H1 (cell line): ENCODE data around the gene PLAC9. TPM values are rescaled to one million over a fixed set of nuclear protein-coding genes. Genes with fewer than 3 reads are reported as not detected.

ENCODE experiments used
- CTCF ChIA-PET: fragments of 300-600 bp; sonication (Branson Sonifier 250); formaldehyde crosslinking; loops from one replicate; lab custom pipeline; 2021; ENCODE audit not compliant: partially characterized antibody; lab: Charles Lee
- POLR2A ChIA-PET: fragments of 300-600 bp; sonication (Branson Sonifier 250); formaldehyde crosslinking; loops from one replicate; lab custom pipeline; 2021; ENCODE audit warnings: inconsistent platforms; ENCODE audit not compliant: partially characterized antibody; lab: Charles Lee
- DNase-seq, 2 experiments: peaks; one replicate each; pipeline versions ENCODE4 v3.0.0 to v3.0.0-alpha.2; 2010 to 2022; ENCODE audit warnings: low spot score in 2 of 2, low read depth in 1 of 2, mixed read lengths in 1 of 2
- FAIRE-seq: peaks from 2 replicates; lab custom pipeline; 2011; peaks lifted over from hg19 to GRCh38; lab: Jason Lieb, UNC
- H2AFZ ChIP-seq: 2 replicates; pipeline ENCODE4 v1.8.1; 2012; ENCODE audit warnings: low read length, inconsistent platforms
- H2AK5ac ChIP-seq: 2 replicates; pipeline ENCODE4 v1.6.1; 2013; ENCODE audit warnings: low read depth, low read length
- H2BK120ac ChIP-seq: replicated peaks from 2 replicates; pipeline ENCODE3; 2013; ENCODE audit warnings: low read depth, low read length, inconsistent platforms
- H2BK12ac ChIP-seq: 2 replicates; pipeline ENCODE4 v1.6.1; 2013; ENCODE audit warnings: low read depth, low read length
- H2BK15ac ChIP-seq: 2 replicates; pipeline ENCODE4 v1.6.1; 2013; ENCODE audit warnings: low read length
- H2BK20ac ChIP-seq: 2 replicates; pipeline ENCODE4 v1.6.1; 2013; ENCODE audit warnings: low read length
- H2BK5ac ChIP-seq: 2 replicates; pipeline ENCODE4 v1.6.1; 2013; ENCODE audit warnings: low read depth, low read length
- H3K14ac ChIP-seq: 2 replicates; pipeline ENCODE4 v1.6.1; 2013; ENCODE audit warnings: inconsistent platforms; ENCODE audit not compliant: insufficient read length
- H3K18ac ChIP-seq: 2 replicates; pipeline ENCODE4 v1.6.1; 2013; ENCODE audit warnings: low read length; ENCODE audit errors: extremely low read depth
- H3K23ac ChIP-seq: 2 replicates; pipeline ENCODE4 v1.6.1; 2013; ENCODE audit warnings: inconsistent platforms; ENCODE audit not compliant: insufficient read length
- H3K23me2 ChIP-seq: 2 replicates; pipeline ENCODE4 v1.6.1; 2013; ENCODE audit warnings: low read depth, low read length
- H3K27ac ChIP-seq: 2 replicates; pipeline ENCODE4 v1.6.1; 2011; ENCODE audit warnings: low read depth, low read length, inconsistent platforms
- H3K27me3 ChIP-seq, 4 experiments: replicated peaks in 1 of 4; 1 replicate in 1 of 4; 2 replicates in 3 of 4; pipeline versions ENCODE4 v1.6.1 to v1.8.1; 2011 to 2013; ENCODE audit warnings: low read length in 3 of 4, mild to moderate bottlenecking in 3 of 4, inconsistent platforms in 2 of 4, mixed read lengths in 2 of 4, moderate library complexity in 1 of 4; ENCODE audit not compliant: control insufficient read depth in 3 of 4, insufficient read depth in 3 of 4; ENCODE audit errors: extremely low read depth in 1 of 4
- H3K36me3 ChIP-seq, 4 experiments: 2 replicates each; pipeline versions ENCODE4 v1.6.1 to v1.8.1; 2011 to 2013; ENCODE audit warnings: mild to moderate bottlenecking in 4 of 4, low read length in 3 of 4, moderate library complexity in 2 of 4, control low read depth in 1 of 4, inconsistent platforms in 1 of 4; ENCODE audit not compliant: insufficient read depth in 4 of 4, control insufficient read depth in 2 of 4
- H3K4ac ChIP-seq: replicated peaks from 2 replicates; pipeline ENCODE3; 2013; ENCODE audit warnings: low read length, low read depth, mixed read lengths, inconsistent platforms; ENCODE audit not compliant: insufficient read length
- H3K4me1 ChIP-seq, 4 experiments: replicated peaks in 1 of 4; 1 replicate in 1 of 4; 2 replicates in 3 of 4; pipeline versions ENCODE4 v1.6.1 to v1.8.1; 2011 to 2013; ENCODE audit warnings: low read length in 3 of 4, inconsistent platforms in 2 of 4, mixed read lengths in 1 of 4; ENCODE audit not compliant: insufficient read depth in 4 of 4, control insufficient read depth in 3 of 4
- H3K4me2 ChIP-seq, 2 experiments: 2 replicates each; pipeline versions ENCODE4 v1.6.1 to v1.8.1; 2011 to 2013; ENCODE audit warnings: low read depth in 2 of 2, low read length in 2 of 2, control low read depth in 1 of 2, inconsistent platforms in 1 of 2, mild to moderate bottlenecking in 1 of 2; ENCODE audit not compliant: insufficient read depth in 1 of 2
- H3K4me3 ChIP-seq, 4 experiments: fragments of 200-600, 300-600 bp in 1 of 4; sonication (generic), shearing (Covaris generic), sonication (Bioruptor Twin) in 1 of 4; 2 replicates each; pipeline versions ENCODE4 v1.5.1 to v1.8.1; 2011 to 2016; ENCODE audit warnings: low read length in 4 of 4, low read depth in 3 of 4, control low read depth in 2 of 4, inconsistent platforms in 2 of 4, mild to moderate bottlenecking in 2 of 4, mixed read lengths in 1 of 4, moderate library complexity in 1 of 4; ENCODE audit not compliant: insufficient read depth in 2 of 4; ENCODE audit errors: extremely low read depth in 1 of 4
- H3K56ac ChIP-seq: replicated peaks from 2 replicates; pipeline ENCODE3; 2013; ENCODE audit warnings: low read depth, mild to moderate bottlenecking, mixed read lengths, low read length, inconsistent platforms; ENCODE audit not compliant: insufficient read length
- H3K79me1 ChIP-seq: 2 replicates; pipeline ENCODE4 v1.6.1; 2013; ENCODE audit warnings: low read depth, low read length, control low read depth
- H3K79me2 ChIP-seq, 2 experiments: 2 replicates each; pipeline versions ENCODE4 v1.6.1 to v1.8.1; 2012 to 2013; ENCODE audit warnings: low read length in 2 of 2, mild to moderate bottlenecking in 2 of 2, inconsistent platforms in 1 of 2; ENCODE audit not compliant: insufficient read depth in 2 of 2, control insufficient read depth in 1 of 2
- H3K9ac ChIP-seq, 4 experiments: replicated peaks in 1 of 4; 1 replicate in 1 of 4; 2 replicates in 3 of 4; pipeline versions ENCODE4 v1.6.1 to v1.8.1; 2011 to 2013; ENCODE audit warnings: low read depth in 3 of 4, low read length in 3 of 4, control low read depth in 2 of 4, mild to moderate bottlenecking in 2 of 4, moderate library complexity in 2 of 4, inconsistent platforms in 1 of 4; ENCODE audit errors: extremely low read depth in 1 of 4
- H3K9me3 ChIP-seq, 2 experiments: 2 replicates each; pipeline versions ENCODE4 v1.6.1 to v1.8.1; 2012 to 2013; ENCODE audit warnings: mild to moderate bottlenecking in 2 of 2, moderate library complexity in 2 of 2, control low read depth in 1 of 2, inconsistent platforms in 1 of 2, low read depth in 1 of 2, low read length in 1 of 2, mixed read lengths in 1 of 2; ENCODE audit not compliant: insufficient read depth in 2 of 2
- H4K20me1 ChIP-seq, 2 experiments: replicated peaks in 1 of 2; 2 replicates each; pipeline versions ENCODE3 to v1.8.1; 2011 to 2013; ENCODE audit warnings: inconsistent platforms in 2 of 2, low read length in 2 of 2, mild to moderate bottlenecking in 1 of 2; ENCODE audit not compliant: insufficient read depth in 2 of 2, control insufficient read depth in 1 of 2
- H4K5ac ChIP-seq: 2 replicates; pipeline ENCODE4 v1.6.1; 2013; ENCODE audit warnings: low read length, low read depth, mixed read lengths, inconsistent platforms; ENCODE audit not compliant: insufficient read length
- H4K8ac ChIP-seq: 2 replicates; pipeline ENCODE4 v1.8.0; 2013; ENCODE audit warnings: mild to moderate bottlenecking, moderate library complexity, low read length, inconsistent platforms; ENCODE audit not compliant: insufficient read depth; ENCODE audit errors: extremely low read depth
- H4K91ac ChIP-seq: replicated peaks from 2 replicates; pipeline ENCODE3; 2013; ENCODE audit warnings: low read length, mixed read lengths, inconsistent platforms; ENCODE audit not compliant: insufficient read length
- ATF3 ChIP-seq: IDR thresholded peaks from 2 replicates; pipeline ENCODE4 v1.6.1; 2011; ENCODE audit warnings: low read depth, mild to moderate bottlenecking, low read length; ENCODE audit not compliant: insufficient read depth
- CEBPB ChIP-seq: IDR thresholded peaks from 2 replicates; pipeline ENCODE4 v1.6.1; 2012; ENCODE audit warnings: low read depth, low read length
- CHD1 ChIP-seq: IDR thresholded peaks from 2 replicates; pipeline ENCODE4 v1.6.1; 2012; ENCODE audit warnings: low read depth, low read length, improper control_type of control experiment
- CREB1 ChIP-seq: IDR thresholded peaks from 2 replicates; pipeline ENCODE4 v1.6.1; 2012; ENCODE audit warnings: inconsistent platforms
- SP1 ChIP-seq: IDR thresholded peaks from 2 replicates; pipeline ENCODE4 v1.6.1; 2011; ENCODE audit warnings: low read depth, low read length
- TEAD4 ChIP-seq: IDR thresholded peaks from 2 replicates; pipeline ENCODE4 v1.6.1; 2012; ENCODE audit warnings: low read depth, low read length, inconsistent platforms, mixed read lengths
- WGBS, 2 experiments: shearing (Covaris generic) in 1 of 2; methylation state at CpG; one replicate each; pipeline versions ENCODE4 v1.1.6 to v1.1.7; 2013 to 2015; ENCODE audit warnings: low lambda C conversion rate in 2 of 2, mixed read lengths in 2 of 2, inconsistent platforms in 1 of 2, low coverage in 1 of 2, missing lambda C conversion rate in 1 of 2; ENCODE audit not compliant: insufficient replicate concordance in 2 of 2, insufficient coverage in 1 of 2, insufficient read length in 1 of 2; ENCODE audit errors: extremely low coverage in 1 of 2, missing lambda C conversion rate in 1 of 2; 5-methylcytosine and 5-hydroxymethylcytosine counted together
- polyA plus RNA-seq, 7 experiments: library from polyadenylated mRNA; depleted of rRNA in 3 of 7; stranded (reverse) in 5 of 7; unstranded in 2 of 7; fragments of >200 nt in 5 of 7; fragments of 200-250 nt in 2 of 7; gene quantifications; 1 replicate in 5 of 7; 2 replicates in 1 of 7; 4 replicates in 1 of 7; pipeline versions ENCODE4 v1.2.1 to v1.2.3, GENCODE V29; 2011 to 2013; ENCODE audit warnings: missing spikeins in 2 of 7, mixed read lengths in 2 of 7
- total RNA-seq: library from RNA; stranded (reverse); fragmentation: NEBNext Ultra II Directional; extraction: Animal tissue kit (Norgen Biotek cat#: 25700); gene quantifications from 2 replicates; pipeline ENCODE4 v1.2.1, GENCODE V29; 2021

Gene PLAC9
- total and polyA plus RNA-seq, 2 of the 8 experiments (the other 6 are each of a cell fraction or from before 2014, with no cell fraction given) = 8.4 to 16.7 TPM

GRCh38 chr10:80100861-80101695 is 31.5 kb upstream of the PLAC9 start:
- Histone ChIP-seq H2BK20ac (no peak overlapping the region), H3K9me3 (no peaks in the 10 kb centered on the region), H2BK12ac (peak overlapping the region; percentile 71; the same call in 1 of the 2 replicates), H2AFZ (peak overlapping the region; percentile 84), H3K4me1 (peaks cover 5 to 24% (median 18%) of the 10 kb centered on the region in 4 experiments; a peak in 6 of 7 replicates), H4K8ac (no peak overlapping the region), H3K4me2 (peak overlapping the region in 1 of 2 experiments; percentile 14; a peak in 1 of 4 replicates), H3K14ac (no peak overlapping the region), H3K36me3 (no peaks in the 10 kb centered on the region), H3K4ac (peak overlapping the region; percentile 53), H3K27ac (no peak overlapping the region), H4K5ac (no peak overlapping the region), H2AK5ac (peak overlapping the region; percentile 65; the same call in 1 of the 2 replicates), H3K56ac (no peak overlapping the region), H2BK120ac (no peak overlapping the region), H4K20me1 (no peaks in the 10 kb centered on the region), H3K9ac (no peak overlapping the region), H3K79me2 (no peaks in the 10 kb centered on the region), H3K18ac (no peak overlapping the region; the same call in 1 of the 2 replicates), H4K91ac (peak overlapping the region; percentile 61), H3K23ac (no peak overlapping the region), H3K23me2 (no peaks in the 10 kb centered on the region), H2BK5ac (no peak overlapping the region), H3K4me3 (no peak overlapping the region), H3K79me1 (no peaks in the 10 kb centered on the region), H2BK15ac (no peak overlapping the region), H3K27me3 (no peaks in the 10 kb centered on the region)
- CTCF ChIA-PET = interaction anchor here (0.7 to 8.4 kb wide), 5 partner anchors 31 to 54 kb away, joined by 3 to 39 read pairs (median 3); no protein-coding TSS in a partner anchor
- WGBS, 2 experiments = 89% methylated on average over 15 of the region's 15 CpGs; no CpG with 5 or more reads in 1 of the 2 experiments
- FAIRE-seq (no peak), DNase-seq (no peak)
- POLR2A ChIA-PET = no interaction called here
- 0 out of 2 replicates have a peak, but pooled peaks have one; percentile 53 for TF ChIP-seq SP1
- no peak for TF ChIP-seq ATF3
- no peak for TF ChIP-seq CEBPB
- no peak for TF ChIP-seq TEAD4
- no peak for TF ChIP-seq CHD1
- no peak for TF ChIP-seq CREB1
